ENCODE data around the gene EHBP1L1.
A peak's percentile ranks its signal among the peaks of the same experiment; 100 is the strongest.

Gene EHBP1L1

GRCh38 chr11:65575568-65576231 lies at the start of gene EHBP1L1:
Gene EHBP1L1 (plus strand): TSS chr11:65576053. CDS start chr11:65576303, 250 bp downstream.
- DNase-seq (ENCODE audit: low read depth) = peak; percentile 56

GRCh38 chr11:65526744-65527143 lies 49.1 kb upstream of the EHBP1L1 start:
- no peak for DNase-seq (ENCODE audit: low read depth)

GRCh38 chr11:65528819-65529350 lies 47.0 kb upstream of the EHBP1L1 start:
- DNase-seq (ENCODE audit: low read depth) = no peak

GRCh38 chr11:65529475-65530156 lies 46.2 kb upstream of the EHBP1L1 start:
- DNase-seq (ENCODE audit: low read depth) = no peak

- no peak for DNase-seq (ENCODE audit: low read depth)
Observed at GRCh38 chr11:65530157-65530496, 45.7 kb upstream of the EHBP1L1 start.

- DNase-seq (ENCODE audit: low read depth) = no peak
Observed at GRCh38 chr11:65532388-65533064, 43.3 kb upstream of the EHBP1L1 start.

GRCh38 chr11:65535102-65535501 lies 40.8 kb upstream of the EHBP1L1 start:
- no peak for DNase-seq (ENCODE audit: low read depth)

- no peak for DNase-seq (ENCODE audit: low read depth)
Observed at GRCh38 chr11:65536412-65537295, 39.2 kb upstream of the EHBP1L1 start.

GRCh38 chr11:65537296-65537597 lies 38.6 kb upstream of the EHBP1L1 start:
- no peak for DNase-seq (ENCODE audit: low read depth)

- no peak for DNase-seq (ENCODE audit: low read depth)
Observed at GRCh38 chr11:65537620-65538231, 38.1 kb upstream of the EHBP1L1 start.

GRCh38 chr11:65538232-65538914 lies 37.5 kb upstream of the EHBP1L1 start:
- DNase-seq (ENCODE audit: low read depth) = no peak

- DNase-seq (ENCODE audit: low read depth) = peak; percentile 32
Observed at GRCh38 chr11:65538915-65539743, 36.7 kb upstream of the EHBP1L1 start.

- no peak for DNase-seq (ENCODE audit: low read depth)
Observed at GRCh38 chr11:65539744-65540289, 36.0 kb upstream of the EHBP1L1 start.

- peak; percentile 84 for DNase-seq (ENCODE audit: low read depth)
Observed at GRCh38 chr11:65540290-65541092, 35.4 kb upstream of the EHBP1L1 start.

GRCh38 chr11:65541093-65541982 lies 34.5 kb upstream of the EHBP1L1 start:
- DNase-seq (ENCODE audit: low read depth) = no peak

GRCh38 chr11:65542738-65543390 lies 33.0 kb upstream of the EHBP1L1 start:
- no peak for DNase-seq (ENCODE audit: low read depth)

GRCh38 chr11:65545853-65546216 lies 30.0 kb upstream of the EHBP1L1 start:
- no peak for DNase-seq (ENCODE audit: low read depth)

All from amniotic epithelial cell (primary cell).